H1 (cell line): Measurements from ENCODE around the gene SPATA19.
A peak's percentile ranks its signal among the peaks of the same experiment; 100 is the strongest.

Source experiments
- ASH2L ChIP-seq: fragments of 200-600, 300-600 bp; sonication (generic); IDR thresholded peaks from one replicate; pipeline ENCODE4 v1.7.1; 2017; ENCODE audit warnings: low read length
- GABPA ChIP-seq: IDR thresholded peaks from 2 replicates; pipeline ENCODE4 v1.6.1; 2011; ENCODE audit warnings: mild to moderate bottlenecking, low read length, moderate library complexity, borderline replicate concordance; ENCODE audit not compliant: insufficient read depth
- JUND ChIP-seq: IDR thresholded peaks from 2 replicates; pipeline ENCODE4 v1.6.1; 2011; ENCODE audit warnings: mild to moderate bottlenecking, improper control_type of control experiment, low read length
- NRF1 ChIP-seq: IDR thresholded peaks from 2 replicates; pipeline ENCODE4 v1.6.1; 2011; ENCODE audit warnings: mild to moderate bottlenecking, low read depth, low read length, improper control_type of control experiment
- POLR2A ChIP-seq, 2 experiments: IDR thresholded peaks; 1 replicate in 1 of 2; 2 replicates in 1 of 2; pipeline ENCODE4 v1.6.1; 2011; ENCODE audit warnings: low read depth in 2 of 2, low read length in 2 of 2, mild to moderate bottlenecking in 2 of 2; ENCODE audit errors: control extremely low read depth in 1 of 2
- TF ChIP-seq, protein P1 (sequence below): IDR thresholded peaks from 2 replicates; pipeline ENCODE4 v1.6.1; 2011; ENCODE audit warnings: low read length, improper control_type of control experiment
- TF ChIP-seq, protein P2 (sequence below), 3 experiments: IDR thresholded peaks; 1 replicate in 2 of 3; 2 replicates in 1 of 3; pipeline versions ENCODE4 v1.5.1 to v1.6.1; 2011; ENCODE audit warnings: low read length in 3 of 3, mild to moderate bottlenecking in 3 of 3, inconsistent platforms in 2 of 3, low read depth in 1 of 3, moderate library complexity in 1 of 3; ENCODE audit not compliant: insufficient read depth in 1 of 3; ENCODE audit errors: control extremely low read depth in 1 of 3

DNA sequence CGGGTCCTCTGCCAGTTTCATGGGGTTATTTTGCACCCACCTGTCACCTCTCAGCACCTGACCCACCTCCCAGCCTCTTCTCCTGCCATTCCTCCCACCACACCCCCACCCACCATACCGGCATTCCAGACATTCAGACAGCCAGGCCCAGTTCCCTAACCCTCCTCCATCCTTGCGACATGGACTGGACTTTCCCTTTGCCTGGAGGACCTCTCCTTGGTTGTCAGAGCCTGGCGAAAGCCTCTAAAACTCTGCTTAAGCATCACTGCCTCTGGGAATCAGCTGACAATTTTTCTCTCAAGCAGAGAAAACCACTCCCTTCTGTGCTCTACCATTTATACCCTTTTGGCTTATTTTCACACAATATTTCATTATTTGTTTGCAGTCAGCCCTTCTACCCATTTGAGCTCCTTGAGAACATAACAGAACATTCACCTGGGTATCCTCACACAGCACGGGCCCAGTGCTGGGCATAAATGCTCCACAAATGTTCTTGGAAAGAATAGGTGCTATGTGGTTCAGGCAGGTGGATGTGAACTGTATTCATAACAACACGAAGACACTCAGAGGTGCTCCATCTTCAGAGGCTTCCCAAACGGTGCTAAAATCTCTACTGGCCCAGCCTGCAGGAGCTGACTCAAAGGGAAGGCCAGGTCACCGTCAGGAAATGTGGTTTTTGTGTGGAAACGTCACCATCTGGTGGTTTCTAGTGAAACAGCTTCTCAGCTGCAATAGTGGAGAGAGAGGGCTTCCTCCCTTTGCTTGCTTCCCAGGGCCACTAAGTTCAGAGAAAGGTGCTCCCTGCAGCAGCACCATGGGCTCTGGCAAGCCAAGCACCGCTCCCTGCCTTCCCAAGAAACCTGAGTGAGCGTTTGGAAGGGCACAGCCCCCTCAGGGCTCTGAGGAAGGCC, 10.4 kb downstream of the SPATA19 start:
- TF ChIP-seq POLR2A (IDR thresholded peaks at IDR 0.05; ENCODE audit: control extremely low read depth in 1 of 2, low read depth in 2 of 2, low read length in 2 of 2), result no peak
- TF ChIP-seq ASH2L, result no peak
- no peak for TF ChIP-seq NRF1
- TF ChIP-seq, protein P1, sequence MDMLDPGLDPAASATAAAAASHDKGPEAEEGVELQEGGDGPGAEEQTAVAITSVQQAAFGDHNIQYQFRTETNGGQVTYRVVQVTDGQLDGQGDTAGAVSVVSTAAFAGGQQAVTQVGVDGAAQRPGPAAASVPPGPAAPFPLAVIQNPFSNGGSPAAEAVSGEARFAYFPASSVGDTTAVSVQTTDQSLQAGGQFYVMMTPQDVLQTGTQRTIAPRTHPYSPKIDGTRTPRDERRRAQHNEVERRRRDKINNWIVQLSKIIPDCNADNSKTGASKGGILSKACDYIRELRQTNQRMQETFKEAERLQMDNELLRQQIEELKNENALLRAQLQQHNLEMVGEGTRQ, result no peak
- TF ChIP-seq JUND, result no peak
- TF ChIP-seq, protein P2, sequence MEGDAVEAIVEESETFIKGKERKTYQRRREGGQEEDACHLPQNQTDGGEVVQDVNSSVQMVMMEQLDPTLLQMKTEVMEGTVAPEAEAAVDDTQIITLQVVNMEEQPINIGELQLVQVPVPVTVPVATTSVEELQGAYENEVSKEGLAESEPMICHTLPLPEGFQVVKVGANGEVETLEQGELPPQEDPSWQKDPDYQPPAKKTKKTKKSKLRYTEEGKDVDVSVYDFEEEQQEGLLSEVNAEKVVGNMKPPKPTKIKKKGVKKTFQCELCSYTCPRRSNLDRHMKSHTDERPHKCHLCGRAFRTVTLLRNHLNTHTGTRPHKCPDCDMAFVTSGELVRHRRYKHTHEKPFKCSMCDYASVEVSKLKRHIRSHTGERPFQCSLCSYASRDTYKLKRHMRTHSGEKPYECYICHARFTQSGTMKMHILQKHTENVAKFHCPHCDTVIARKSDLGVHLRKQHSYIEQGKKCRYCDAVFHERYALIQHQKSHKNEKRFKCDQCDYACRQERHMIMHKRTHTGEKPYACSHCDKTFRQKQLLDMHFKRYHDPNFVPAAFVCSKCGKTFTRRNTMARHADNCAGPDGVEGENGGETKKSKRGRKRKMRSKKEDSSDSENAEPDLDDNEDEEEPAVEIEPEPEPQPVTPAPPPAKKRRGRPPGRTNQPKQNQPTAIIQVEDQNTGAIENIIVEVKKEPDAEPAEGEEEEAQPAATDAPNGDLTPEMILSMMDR (IDR thresholded peaks at IDR 0.05; ENCODE audit: control extremely low read depth in 1 of 3, insufficient read depth in 1 of 3, low read depth in 1 of 3, low read length in 3 of 3), result peak; percentile 58 to 93 (median 89)
- TF ChIP-seq GABPA, result no peak
